ENCODE results near the gene OGT.

OGT gene

DNA sequence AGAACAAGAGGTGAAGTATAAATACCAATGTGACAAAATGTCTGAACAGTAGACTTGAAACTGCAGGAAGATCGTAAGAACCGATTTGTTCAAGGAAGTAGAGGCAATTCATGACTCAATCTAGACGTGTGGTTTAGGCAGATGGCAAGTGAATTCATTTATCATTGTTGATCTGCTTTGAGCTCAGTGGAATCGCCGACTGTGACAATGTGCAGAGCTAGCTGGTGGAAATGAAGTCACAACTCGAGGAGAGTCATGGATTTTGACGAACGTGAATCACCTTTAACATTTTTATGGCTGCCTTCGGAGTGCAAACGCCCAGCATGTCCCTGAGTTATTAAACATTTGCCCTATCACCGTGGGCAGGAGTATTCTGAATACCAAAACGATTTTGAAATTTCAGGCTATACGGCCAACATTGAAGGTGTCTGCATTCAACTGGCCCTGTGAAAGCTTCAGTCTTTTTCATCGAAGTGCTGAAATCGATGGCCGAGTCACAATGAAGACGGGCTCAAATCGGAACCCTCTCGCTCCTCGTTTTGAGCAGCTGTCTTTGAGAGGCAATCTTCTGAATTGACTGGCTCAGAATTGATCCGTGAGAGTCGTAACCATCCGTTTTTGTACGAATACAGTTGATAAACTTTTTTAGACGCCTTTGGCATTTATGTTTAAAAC is 689 bp upstream of the OGT start:
- peak; percentile 84 for ATAC-seq
- H3K4me1 Mint-ChIP-seq = peaks cover 10% of the 10 kb centered on the region

GRCh38 chrX:71533516-71533850 is 579 bp downstream of the OGT start:
- no peak for DNase-seq (ENCODE audit: low spot score in 2 of 2)
- peak overlapping the region; percentile 98 for H3K4me3 Mint-ChIP-seq
- H3K27ac Mint-ChIP-seq = peak overlapping the region; percentile 100

More for the DNA sequence above, 689 bp upstream of the OGT start:
- peak overlapping the region; percentile 98 for H3K4me3 Mint-ChIP-seq
- H3K27ac Mint-ChIP-seq = peak overlapping the region; percentile 100
- peak in 1 of 2 donors; percentile 66 for DNase-seq (ENCODE audit: low spot score in 2 of 2)
- no peaks in the 10 kb centered on the region for H3K9me3 Mint-ChIP-seq
- peaks cover 51% of the 10 kb centered on the region for H3K36me3 Mint-ChIP-seq

DNA sequence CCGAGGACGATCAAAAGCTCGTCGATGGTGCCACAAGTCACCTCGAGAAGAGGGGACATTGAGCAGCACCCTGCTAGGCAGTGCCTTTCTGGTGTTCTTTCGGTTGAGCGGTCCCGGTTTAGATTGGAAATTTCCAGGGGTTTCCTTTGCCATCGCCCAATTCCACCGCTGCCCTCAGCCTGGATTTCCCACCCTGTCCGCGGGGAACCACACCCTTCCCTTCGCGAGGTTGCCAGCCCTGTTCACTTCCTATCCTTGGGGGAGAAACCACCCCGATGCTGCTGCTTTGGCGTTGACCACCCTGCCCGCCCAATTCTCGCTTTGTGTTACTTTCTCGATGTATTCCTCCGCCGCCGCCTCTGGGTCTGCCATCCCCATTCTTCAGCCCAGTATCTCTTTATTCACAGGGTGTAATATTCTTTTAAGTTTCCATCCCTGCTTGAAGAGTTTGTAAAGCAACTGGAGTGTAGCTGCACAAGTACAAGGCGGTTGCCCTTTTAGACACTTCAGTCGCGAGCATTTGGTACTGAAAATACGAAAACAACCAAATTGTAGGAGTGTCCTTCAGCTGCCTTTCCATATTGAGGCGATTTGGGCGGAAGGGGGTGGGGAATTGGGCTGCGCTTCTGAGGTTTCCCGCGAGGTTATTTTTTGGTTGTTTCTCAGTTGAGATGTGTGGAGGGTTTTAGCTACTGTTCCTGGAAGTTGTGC is 1.1 kb downstream of the OGT start:
- ATAC-seq (peak; percentile 29), DNase-seq (ENCODE audit: low spot score in 2 of 2) (peak; percentile 30 to 75)
- Mint-ChIP-seq H3K36me3 (peaks cover 69% of the 10 kb centered on the region), H3K4me1 (peaks cover 10% of the 10 kb centered on the region), H3K9me3 (no peaks in the 10 kb centered on the region), H3K4me3 (peak overlapping the region; percentile 98), H3K27ac (peak overlapping the region; percentile 100)

More at GRCh38 chrX:71533516-71533850, 579 bp downstream of the OGT start:
- Mint-ChIP-seq H3K4me1 (peaks cover 10% of the 10 kb centered on the region), H3K9me3 (no peaks in the 10 kb centered on the region), H3K36me3 (peaks cover 64% of the 10 kb centered on the region)
- no peak for ATAC-seq

DNA sequence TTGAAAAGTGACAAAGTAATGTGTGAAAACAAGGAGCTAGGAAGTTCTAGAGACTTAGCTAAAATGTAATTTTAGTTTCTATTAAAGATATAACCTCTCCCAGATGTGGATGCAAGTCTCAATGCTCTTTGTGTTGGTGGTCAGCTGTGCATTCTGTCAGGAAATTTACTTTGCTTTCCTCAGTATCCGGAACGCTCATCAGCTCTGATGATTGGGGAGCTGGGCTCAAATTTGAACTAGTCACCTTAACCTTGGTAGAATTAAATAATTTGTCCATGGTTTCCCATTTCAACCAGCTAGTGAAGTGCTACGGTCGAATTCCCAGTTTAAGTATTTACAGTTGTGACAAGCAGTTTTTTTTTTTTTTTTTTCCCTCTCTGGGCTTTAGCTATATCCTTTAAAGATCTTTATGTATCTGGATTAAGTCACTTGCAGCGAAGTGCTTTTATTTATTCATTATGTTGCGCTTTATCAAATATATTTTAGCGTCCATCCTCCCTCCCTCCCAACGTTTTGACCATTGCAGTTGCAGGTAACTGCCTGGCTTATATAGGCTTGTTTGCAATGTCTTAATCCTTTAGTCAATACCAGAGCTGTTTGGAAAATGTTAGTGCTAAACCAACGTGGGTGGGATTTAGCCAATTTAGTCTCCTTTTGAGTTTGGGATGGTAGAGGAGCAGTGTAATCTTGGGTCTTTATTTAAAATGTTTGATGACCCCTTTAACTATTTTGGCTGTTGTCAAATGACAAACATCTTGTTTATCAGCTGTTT is 2.1 kb downstream of the OGT start:
- Mint-ChIP-seq H3K4me1 (peaks cover 10% of the 10 kb centered on the region), H3K9me3 (no peaks in the 10 kb centered on the region), H3K4me3 (peak overlapping the region; percentile 98), H3K27ac (peak overlapping the region; percentile 100), H3K36me3 (peaks cover 78% of the 10 kb centered on the region)
- DNase-seq (ENCODE audit: low spot score in 2 of 2) (no peak), ATAC-seq (no peak)

- Mint-ChIP-seq H3K4me3 (peak overlapping the region; percentile 98), H3K27ac (peak overlapping the region; percentile 91), H3K4me1 (peaks cover 11% of the 10 kb centered on the region), H3K9me3 (no peaks in the 10 kb centered on the region), H3K36me3 (peaks cover 92% of the 10 kb centered on the region)
- DNase-seq (ENCODE audit: low spot score in 2 of 2) = peak in 1 of 2 donors; percentile 55
- no peak for ATAC-seq
These were observed 3.4 kb downstream of the OGT start for GRCh38 chrX:71536285-71536684.

- ATAC-seq = no peak
- peak overlapping the region; percentile 91 for H3K27ac Mint-ChIP-seq
- peaks cover 100% of the 10 kb centered on the region for H3K36me3 Mint-ChIP-seq
- peaks cover 21% of the 10 kb centered on the region for H3K4me1 Mint-ChIP-seq
- H3K4me3 Mint-ChIP-seq = peak overlapping the region; percentile 98
- H3K9me3 Mint-ChIP-seq = no peaks in the 10 kb centered on the region
- DNase-seq (ENCODE audit: low spot score in 2 of 2) = no peak
These were observed 4.8 kb downstream of the OGT start for GRCh38 chrX:71537743-71538142.

DNA sequence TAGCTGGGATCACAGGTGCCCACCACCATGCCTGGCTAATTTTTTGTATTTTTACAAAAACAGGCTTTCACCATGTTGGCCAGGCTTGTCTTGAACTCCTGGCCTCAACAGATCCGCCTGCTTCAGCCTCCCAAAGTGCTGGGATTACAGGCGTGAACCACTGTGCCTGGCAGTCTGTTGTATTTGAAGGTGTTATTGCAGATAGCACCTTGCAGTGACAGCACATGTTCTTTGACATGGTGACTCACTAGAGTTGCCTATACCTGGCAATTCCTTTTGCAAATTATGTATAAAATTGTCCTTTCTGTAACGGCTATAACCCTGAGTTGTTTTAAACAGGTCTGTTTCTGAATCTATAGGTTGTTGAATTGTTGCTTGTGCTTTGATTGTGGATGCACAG is 7.9 kb downstream of the OGT start:
- Mint-ChIP-seq H3K27ac (peak overlapping the region; percentile 83), H3K4me1 (peaks cover 34% of the 10 kb centered on the region), H3K9me3 (no peaks in the 10 kb centered on the region), H3K4me3 (peak overlapping the region; percentile 98), H3K36me3 (peaks cover 100% of the 10 kb centered on the region)
- DNase-seq (ENCODE audit: low spot score in 2 of 2) = no peak
- ATAC-seq = peak; percentile 27

DNA sequence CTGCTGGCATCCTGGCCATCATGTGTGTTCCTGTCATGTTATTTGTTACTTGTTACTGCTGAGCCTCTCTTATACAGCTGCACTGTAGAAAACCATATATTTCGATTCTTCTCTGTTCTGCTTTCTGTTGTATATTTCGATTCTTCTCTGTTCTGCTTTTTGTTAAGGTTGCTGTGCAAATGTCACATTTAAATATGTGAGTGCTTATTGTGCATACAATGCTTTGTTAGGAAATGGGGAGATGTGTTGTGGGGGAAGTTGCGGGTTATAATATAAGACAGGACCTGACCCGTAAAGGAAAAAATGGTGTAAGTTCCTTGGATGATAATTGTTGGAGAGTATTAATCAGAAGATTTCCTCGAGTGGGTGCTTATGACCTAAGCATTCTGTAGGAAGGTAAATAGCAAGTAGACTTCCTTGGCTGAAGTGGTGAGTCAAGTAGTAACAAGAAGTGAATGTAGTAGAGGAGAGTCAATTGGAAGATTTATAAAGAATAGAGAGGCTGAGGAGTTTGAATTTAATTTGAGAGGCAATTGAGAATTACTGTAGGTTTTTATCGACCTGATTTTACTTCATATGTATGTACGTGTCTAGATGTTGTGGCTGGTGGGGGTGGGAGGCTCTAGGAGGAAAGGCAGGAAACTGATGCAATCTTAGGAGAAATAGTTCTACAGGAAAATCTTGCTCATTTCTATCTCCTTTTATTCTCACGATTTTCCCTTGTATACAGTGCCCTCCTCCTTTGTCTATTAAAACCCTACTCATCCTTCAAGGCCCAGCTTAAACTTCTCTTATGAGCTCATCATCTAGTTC is 8.5 kb downstream of the OGT start:
- Mint-ChIP-seq H3K4me1 (peaks cover 39% of the 10 kb centered on the region), H3K4me3 (peak overlapping the region; percentile 98), H3K27ac (peak overlapping the region; percentile 83), H3K36me3 (peaks cover 100% of the 10 kb centered on the region), H3K9me3 (no peaks in the 10 kb centered on the region)
- DNase-seq (ENCODE audit: low spot score in 2 of 2) (no peak), ATAC-seq (peak; percentile 70)

DNA sequence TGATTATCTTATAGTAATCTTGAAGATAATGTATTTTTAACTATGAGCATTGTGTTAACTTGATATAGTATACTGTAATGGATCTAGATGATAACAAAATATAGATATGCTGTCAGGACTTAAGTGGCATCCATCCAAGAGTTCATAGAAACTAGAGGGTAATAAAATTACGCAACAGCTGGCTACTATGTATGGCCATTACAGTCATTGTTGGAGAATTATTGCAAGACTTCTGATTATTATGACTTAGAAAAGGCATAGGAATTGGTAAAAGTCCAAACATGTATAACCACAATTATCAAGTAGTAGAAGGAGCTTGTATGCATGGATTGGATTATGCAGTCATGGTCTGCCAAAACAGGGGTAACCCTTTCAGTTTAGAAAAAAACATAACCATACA is 9.5 kb downstream of the OGT start:
- ATAC-seq = no peak
- H3K27ac Mint-ChIP-seq = peak overlapping the region; percentile 83
- H3K36me3 Mint-ChIP-seq = peaks cover 100% of the 10 kb centered on the region
- DNase-seq (ENCODE audit: low spot score in 2 of 2) = no peak
- peak overlapping the region; percentile 98 for H3K4me3 Mint-ChIP-seq
- peaks cover 46% of the 10 kb centered on the region for H3K4me1 Mint-ChIP-seq
- H3K9me3 Mint-ChIP-seq = no peaks in the 10 kb centered on the region

DNA sequence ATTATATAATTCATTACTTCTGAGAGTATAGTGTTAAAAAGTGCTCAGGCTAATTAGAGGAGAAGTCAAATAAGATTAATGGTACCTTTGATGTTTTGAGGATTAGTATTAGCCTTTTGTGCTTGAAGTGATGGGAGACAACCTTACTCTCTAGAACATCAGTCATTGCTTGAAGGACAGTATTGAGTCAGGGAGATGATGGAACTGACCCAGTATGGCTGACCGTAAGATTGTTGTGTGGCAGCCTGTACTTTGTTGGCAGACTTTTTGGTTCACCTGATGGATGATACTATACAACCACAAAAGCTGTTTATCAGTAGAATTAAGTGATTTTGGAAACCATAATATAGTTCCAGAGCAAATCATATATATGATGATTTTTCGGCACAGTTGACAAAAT is 9.9 kb downstream of the OGT start:
- peak; percentile 58 for ATAC-seq
- DNase-seq (ENCODE audit: low spot score in 2 of 2) = no peak
- Mint-ChIP-seq H3K4me3 (peak overlapping the region; percentile 98), H3K36me3 (peaks cover 100% of the 10 kb centered on the region), H3K9me3 (no peaks in the 10 kb centered on the region), H3K4me1 (peaks cover 46% of the 10 kb centered on the region), H3K27ac (peak overlapping the region; percentile 83)

- Mint-ChIP-seq H3K9me3 (no peaks in the 10 kb centered on the region), H3K27ac (peak overlapping the region; percentile 83), H3K4me1 (peaks cover 46% of the 10 kb centered on the region), H3K4me3 (peak overlapping the region; percentile 98), H3K36me3 (peaks cover 100% of the 10 kb centered on the region)
- no peak for DNase-seq (ENCODE audit: low spot score in 2 of 2)
- ATAC-seq = peak; percentile 76
These were observed 10.4 kb downstream of the OGT start for GRCh38 chrX:71543316-71543715.

DNA sequence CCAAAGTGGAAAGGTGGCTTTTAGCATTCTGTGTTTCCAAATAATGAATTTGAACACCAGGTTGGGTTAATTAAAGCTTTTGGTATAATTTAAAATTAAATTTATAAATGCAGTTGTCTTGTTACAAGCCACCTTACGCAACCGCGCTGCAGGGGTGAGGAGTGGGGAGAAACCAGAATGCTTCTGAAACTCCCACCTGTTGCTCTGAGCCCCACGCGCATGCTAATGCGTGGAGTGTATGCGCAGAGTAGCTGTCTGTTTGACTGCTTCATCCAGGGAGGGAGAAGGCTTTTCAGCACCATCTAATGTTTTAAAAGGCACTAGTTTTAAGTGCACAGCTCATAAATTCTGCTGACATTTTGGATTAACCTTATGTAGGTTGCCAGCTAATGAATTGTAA is 12.5 kb downstream of the OGT start:
- H3K36me3 Mint-ChIP-seq = peaks cover 100% of the 10 kb centered on the region
- H3K4me3 Mint-ChIP-seq = peak overlapping the region; percentile 13
- no peak for ATAC-seq
- H3K9me3 Mint-ChIP-seq = no peaks in the 10 kb centered on the region
- no peak for DNase-seq (ENCODE audit: low spot score in 2 of 2)
- H3K4me1 Mint-ChIP-seq = peaks cover 50% of the 10 kb centered on the region
- H3K27ac Mint-ChIP-seq = peak overlapping the region; percentile 10

DNA sequence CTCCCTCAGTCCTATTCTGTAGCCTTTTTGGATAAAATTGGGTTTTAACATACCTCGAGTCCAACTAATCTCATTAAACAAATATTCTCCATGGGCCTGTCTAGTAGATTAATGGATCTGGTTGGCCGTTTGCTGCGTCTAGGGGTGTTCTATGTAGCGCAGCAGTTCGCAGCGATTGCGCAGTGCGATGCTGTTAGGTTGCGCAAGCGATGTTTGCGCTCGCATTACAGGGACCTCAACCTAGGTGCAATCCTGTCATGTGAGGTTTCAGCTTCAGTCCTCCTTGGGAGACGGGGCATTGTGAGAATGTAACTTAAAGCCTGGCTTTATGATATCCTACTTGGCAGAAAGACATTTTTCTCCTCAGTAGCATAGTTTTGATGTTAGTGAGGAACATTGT is 14.0 kb downstream of the OGT start:
- ATAC-seq (no peak), DNase-seq (ENCODE audit: low spot score in 2 of 2) (no peak)
- Mint-ChIP-seq H3K4me1 (peaks cover 40% of the 10 kb centered on the region), H3K27ac (no peak overlapping the region), H3K9me3 (no peaks in the 10 kb centered on the region), H3K4me3 (no peak overlapping the region), H3K36me3 (peaks cover 100% of the 10 kb centered on the region)

- ATAC-seq (no peak), DNase-seq (ENCODE audit: low spot score in 2 of 2) (no peak)
- H3K36me3 Mint-ChIP-seq = peaks cover 100% of the 10 kb centered on the region
- H3K4me3 Mint-ChIP-seq = no peak overlapping the region
- peaks cover 36% of the 10 kb centered on the region for H3K4me1 Mint-ChIP-seq
- no peaks in the 10 kb centered on the region for H3K9me3 Mint-ChIP-seq
- H3K27ac Mint-ChIP-seq = no peak overlapping the region
These were observed 14.4 kb downstream of the OGT start for GRCh38 chrX:71547339-71547738.

DNA sequence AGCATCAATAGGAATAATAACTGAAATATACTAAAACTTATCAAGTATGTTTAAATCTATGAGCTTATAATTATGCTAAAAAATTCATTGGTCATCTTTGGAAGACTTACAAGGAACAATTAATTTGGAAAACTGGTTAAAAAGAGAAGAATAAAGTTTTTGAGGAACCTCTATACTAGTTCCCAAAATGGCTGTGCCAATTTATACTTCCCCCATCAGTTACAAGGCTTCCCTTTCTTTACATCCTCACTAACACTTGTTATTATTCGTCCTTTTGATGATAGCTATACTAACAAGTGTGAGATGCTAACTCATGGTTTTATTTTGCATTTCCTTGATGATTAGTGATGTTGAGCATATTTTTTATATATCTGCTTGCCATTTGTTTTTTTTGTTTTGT is 17.1 kb downstream of the OGT start:
- peaks cover 27% of the 10 kb centered on the region for H3K4me1 Mint-ChIP-seq
- no peak for ATAC-seq
- no peak overlapping the region for H3K27ac Mint-ChIP-seq
- DNase-seq (ENCODE audit: low spot score in 2 of 2) = no peak
- peaks cover 100% of the 10 kb centered on the region for H3K36me3 Mint-ChIP-seq
- no peaks in the 10 kb centered on the region for H3K9me3 Mint-ChIP-seq
- H3K4me3 Mint-ChIP-seq = no peak overlapping the region
